OCI-LY1 (cell line): ENCODE results near the gene CPN1.

ENCODE experiments used
- H2AFZ ChIP-seq: fragments of 200-600 bp; sonication (generic), shearing (Covaris generic); 2 replicates; pipeline ENCODE4 v1.6.0; 2014; ENCODE audit warnings: antibody characterized with exemption, mild to moderate bottlenecking, low read length
- H3F3A ChIP-seq: fragments of 200-600 bp; sonication (generic), shearing (Covaris generic); 2 replicates; pipeline ENCODE4 v1.6.0; 2014; ENCODE audit warnings: mild to moderate bottlenecking, antibody characterized with exemption, low read length, moderate library complexity; ENCODE audit not compliant: insufficient read depth
- H3K27ac ChIP-seq: fragments of 200-600 bp; sonication (generic); 2 replicates; pipeline ENCODE4 v1.5.1; 2014; ENCODE audit warnings: low read length, mixed run types, mild to moderate bottlenecking, low read depth; ENCODE audit not compliant: poor library complexity, severe bottlenecking
- H3K27me3 ChIP-seq: fragments of 200-600 bp; sonication (generic); 2 replicates; pipeline ENCODE4 v1.6.0; 2014; ENCODE audit warnings: antibody characterized with exemption, mild to moderate bottlenecking, low read length, moderate library complexity; ENCODE audit not compliant: insufficient read depth
- H3K36me3 ChIP-seq: fragments of 200-600 bp; sonication (generic); 2 replicates; pipeline ENCODE4 v1.6.1; 2014; ENCODE audit warnings: mild to moderate bottlenecking, antibody characterized with exemption, low read length, moderate library complexity, mixed read lengths; ENCODE audit not compliant: insufficient read depth
- H3K4me1 ChIP-seq: fragments of 200-600 bp; sonication (generic); 2 replicates; pipeline ENCODE4 v1.5.1; 2014; ENCODE audit warnings: mild to moderate bottlenecking, low read length, moderate library complexity; ENCODE audit not compliant: insufficient read depth, severe bottlenecking
- H3K4me2 ChIP-seq: fragments of 200-600 bp; sonication (generic), shearing (Covaris generic); 2 replicates; pipeline ENCODE4 v1.6.1; 2014; ENCODE audit warnings: low read length
- H3K4me3 ChIP-seq: fragments of 200-600 bp; sonication (generic); 2 replicates; pipeline ENCODE4 v1.5.1; 2014; ENCODE audit warnings: low read length, low read depth, mild to moderate bottlenecking, mixed read lengths; ENCODE audit not compliant: poor library complexity, severe bottlenecking
- H3K79me2 ChIP-seq: fragments of 200-600 bp; shearing (Covaris generic); 2 replicates; pipeline ENCODE4 v1.6.1; 2016; ENCODE audit warnings: mixed run types, low read length, mixed read lengths; ENCODE audit not compliant: insufficient read depth
- H3K9ac ChIP-seq: fragments of 200-600 bp; sonication (generic), shearing (Covaris generic); 2 replicates; pipeline ENCODE4 v1.6.1; 2014; ENCODE audit warnings: mild to moderate bottlenecking, low read length, mixed read lengths
- H3K9me2 ChIP-seq: fragments of 200-600 bp; sonication (generic), shearing (Covaris generic); 2 replicates; pipeline ENCODE4 v1.6.1; 2014; ENCODE audit warnings: low read depth, mild to moderate bottlenecking, low read length, mixed read lengths
- H3K9me3 ChIP-seq: fragments of 200-600 bp; shearing (Covaris generic); 2 replicates; pipeline ENCODE4 v1.6.1; 2014; ENCODE audit warnings: low read length, mixed read lengths
- H4K20me1 ChIP-seq: fragments of 200-600 bp; sonication (generic), shearing (Covaris generic); 2 replicates; pipeline ENCODE4 v1.6.0; 2016; ENCODE audit warnings: mild to moderate bottlenecking, low read length; ENCODE audit not compliant: insufficient read depth
- CTCF ChIP-seq: fragments of 200-600 bp; sonication (generic), shearing (Covaris generic); IDR thresholded peaks from 2 replicates; pipeline ENCODE4 v1.5.1; 2017; ENCODE audit warnings: mild to moderate bottlenecking, antibody characterized with exemption, low read length, moderate library complexity, mixed read lengths
- EZH2 ChIP-seq: fragments of 200-600 bp; sonication (generic), shearing (Covaris generic); IDR thresholded peaks from 2 replicates; pipeline ENCODE4 v1.8.0; 2017; ENCODE audit warnings: borderline replicate concordance, mixed run types, mild to moderate bottlenecking, antibody characterized with exemption, low read length, moderate library complexity, mixed read lengths

CPN1 gene

GRCh38 chr10:100081075-100082001 lies at the start of gene CPN1:
Gene CPN1 (minus strand): TSS chr10:100081869. CDS start chr10:100081625, 244 bp downstream.
- H2AFZ ChIP-seq: no peak within 1 kb of the TSS
- no peak within 1 kb of the TSS for H3K4me2 ChIP-seq
- H3K27ac ChIP-seq: no peak within 1 kb of the TSS
- no peaks in the 10 kb centered on the region for H3K4me1 ChIP-seq
- no peak within 1 kb of the TSS for H3K4me3 ChIP-seq
- TF ChIP-seq EZH2 (no peak), CTCF (no peak)
- no peaks in the 10 kb centered on the region for H3K27me3 ChIP-seq
- H3K36me3 ChIP-seq: no peaks in the 10 kb centered on the region
- no peaks in the 10 kb centered on the region for H3K9me2 ChIP-seq
- no peaks in the 10 kb centered on the region for H4K20me1 ChIP-seq
- H3F3A ChIP-seq: no peaks in the 10 kb centered on the region
- no peaks in the 10 kb centered on the region for H3K9me3 ChIP-seq
- H3K9ac ChIP-seq: no peak within 1 kb of the TSS
- H3K79me2 ChIP-seq: no peaks in the 10 kb centered on the region

GRCh38 chr10:100130831-100131230 lies 49.2 kb upstream of the CPN1 start:
- no peaks in the 10 kb centered on the region for H3K79me2 ChIP-seq
- H3F3A ChIP-seq: no peaks in the 10 kb centered on the region
- no peaks in the 10 kb centered on the region for H3K4me1 ChIP-seq
- no peak overlapping the region for H3K4me2 ChIP-seq
- no peak overlapping the region for H3K9ac ChIP-seq
- no peaks in the 10 kb centered on the region; the same call in 1 of the 2 replicates for H3K36me3 ChIP-seq
- no peak for TF ChIP-seq EZH2
- TF ChIP-seq CTCF: no peak
- H3K27ac ChIP-seq: no peak overlapping the region
- no peak overlapping the region for H2AFZ ChIP-seq
- H3K9me2 ChIP-seq: no peaks in the 10 kb centered on the region
- no peaks in the 10 kb centered on the region for H3K9me3 ChIP-seq
- no peaks in the 10 kb centered on the region for H3K27me3 ChIP-seq
- H4K20me1 ChIP-seq: no peaks in the 10 kb centered on the region
- no peak overlapping the region for H3K4me3 ChIP-seq

- Histone ChIP-seq H3K4me1 (no peaks in the 10 kb centered on the region), H3K36me3 (no peaks in the 10 kb centered on the region), H3F3A (no peaks in the 10 kb centered on the region), H4K20me1 (no peaks in the 10 kb centered on the region), H3K9ac (no peak overlapping the region), H3K4me3 (no peak overlapping the region), H3K27me3 (no peaks in the 10 kb centered on the region), H3K79me2 (no peaks in the 10 kb centered on the region), H3K4me2 (no peak overlapping the region), H3K27ac (no peak overlapping the region), H2AFZ (no peak overlapping the region), H3K9me3 (no peaks in the 10 kb centered on the region), H3K9me2 (no peaks in the 10 kb centered on the region)
- no peak for TF ChIP-seq EZH2
- TF ChIP-seq CTCF: no peak
These were observed 47.8 kb upstream of the CPN1 start for GRCh38 chr10:100129424-100129823.
